ENCODE measurements around the gene PCGF3.
"Not testable (repeated sequence)": the region's sequence is repeated elsewhere in the genome, so short reads cannot be mapped to it uniquely, and the experiment has no call there.

Gene PCGF3

GRCh38 chr4:706083-706633, 526 bp downstream of the PCGF3 start:
- DNase-seq, result not testable (repeated sequence)

DNA sequence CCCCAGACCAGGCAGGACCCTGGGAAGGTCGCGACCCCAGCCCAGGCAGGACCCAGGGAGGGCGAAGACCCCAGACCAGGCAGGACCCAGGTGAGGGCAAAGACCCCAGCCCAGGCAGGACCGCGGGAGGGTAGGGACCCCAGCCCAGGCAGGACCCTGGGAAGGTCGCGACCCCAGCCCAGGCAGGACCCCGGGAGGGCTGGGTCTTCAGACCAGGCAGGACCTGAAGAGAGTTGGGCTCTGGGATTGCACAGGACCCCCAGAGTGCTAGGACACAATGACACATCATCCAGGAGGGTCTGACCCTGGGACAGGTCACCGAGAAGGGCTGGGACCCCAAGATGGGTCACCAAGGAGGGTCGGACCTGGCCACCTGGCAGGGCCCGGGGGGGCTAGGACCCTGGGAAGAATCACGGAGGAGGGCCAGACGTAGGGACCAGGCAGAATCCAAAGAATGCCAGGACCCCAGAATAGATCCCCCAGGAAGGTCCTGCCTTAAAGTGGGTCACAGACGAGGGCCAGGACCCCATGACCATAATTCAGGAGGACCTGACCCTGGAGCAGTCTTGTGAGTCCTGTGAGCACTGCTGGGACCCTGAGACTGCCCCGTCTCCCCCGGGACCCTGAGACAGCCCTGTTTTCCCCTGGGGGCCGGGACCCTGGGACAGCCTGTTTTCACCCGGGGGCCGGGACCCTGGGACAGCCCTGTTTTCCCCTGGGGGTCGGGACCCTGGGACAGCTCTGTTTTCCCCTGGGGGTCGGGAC, 1.4 kb downstream of the PCGF3 start:
- DNase-seq, result no peak

- DNase-seq, result no peak
These were observed 2.4 kb downstream of the PCGF3 start for GRCh38 chr4:707929-708630.

GRCh38 chr4:708631-708933, 3.0 kb downstream of the PCGF3 start:
- DNase-seq, result no peak

DNA sequence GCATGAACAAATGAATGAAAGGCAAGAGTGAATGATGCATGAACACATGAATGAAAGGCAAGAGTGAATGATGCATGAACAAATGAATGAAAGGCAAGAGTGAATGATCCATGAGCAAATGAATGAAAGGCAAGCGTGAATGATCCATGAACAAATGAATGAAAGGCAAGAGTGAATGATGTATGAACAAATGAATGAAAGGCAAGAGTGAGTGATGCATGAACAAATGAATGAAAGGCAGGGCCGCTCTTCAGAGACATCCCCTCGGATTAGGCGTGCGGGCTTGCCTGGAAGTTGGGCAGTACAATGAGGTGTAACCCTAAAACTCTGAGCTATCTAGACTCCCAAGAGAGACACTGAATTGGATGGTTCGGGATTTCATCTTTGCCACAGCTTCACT, 3.7 kb downstream of the PCGF3 start:
- no peak for DNase-seq

- no peak for DNase-seq
These were observed 4.5 kb downstream of the PCGF3 start for GRCh38 chr4:710116-710515.

DNA sequence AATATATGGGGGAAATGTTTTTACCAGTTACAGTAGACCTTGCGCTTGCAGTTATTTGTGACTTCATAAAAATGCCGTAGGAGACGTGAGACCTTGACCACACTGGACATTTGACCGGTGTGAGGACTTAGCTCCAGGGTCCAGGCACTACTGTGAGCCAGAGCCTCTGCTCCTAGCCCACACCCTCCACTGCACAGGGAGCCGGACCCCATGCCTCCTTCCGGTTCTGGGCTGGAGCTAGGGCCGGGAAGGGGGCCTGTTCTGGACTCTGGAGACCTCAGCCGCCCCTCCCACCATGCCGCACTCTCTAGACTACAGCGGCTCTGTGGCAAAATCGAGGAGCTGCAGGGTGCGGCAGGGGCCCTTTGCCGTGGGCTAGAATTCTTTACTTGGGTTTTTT, 5.3 kb downstream of the PCGF3 start:
- DNase-seq, result no peak

GRCh38 chr4:712093-712492, 6.5 kb downstream of the PCGF3 start:
- DNase-seq, result no peak

DNA sequence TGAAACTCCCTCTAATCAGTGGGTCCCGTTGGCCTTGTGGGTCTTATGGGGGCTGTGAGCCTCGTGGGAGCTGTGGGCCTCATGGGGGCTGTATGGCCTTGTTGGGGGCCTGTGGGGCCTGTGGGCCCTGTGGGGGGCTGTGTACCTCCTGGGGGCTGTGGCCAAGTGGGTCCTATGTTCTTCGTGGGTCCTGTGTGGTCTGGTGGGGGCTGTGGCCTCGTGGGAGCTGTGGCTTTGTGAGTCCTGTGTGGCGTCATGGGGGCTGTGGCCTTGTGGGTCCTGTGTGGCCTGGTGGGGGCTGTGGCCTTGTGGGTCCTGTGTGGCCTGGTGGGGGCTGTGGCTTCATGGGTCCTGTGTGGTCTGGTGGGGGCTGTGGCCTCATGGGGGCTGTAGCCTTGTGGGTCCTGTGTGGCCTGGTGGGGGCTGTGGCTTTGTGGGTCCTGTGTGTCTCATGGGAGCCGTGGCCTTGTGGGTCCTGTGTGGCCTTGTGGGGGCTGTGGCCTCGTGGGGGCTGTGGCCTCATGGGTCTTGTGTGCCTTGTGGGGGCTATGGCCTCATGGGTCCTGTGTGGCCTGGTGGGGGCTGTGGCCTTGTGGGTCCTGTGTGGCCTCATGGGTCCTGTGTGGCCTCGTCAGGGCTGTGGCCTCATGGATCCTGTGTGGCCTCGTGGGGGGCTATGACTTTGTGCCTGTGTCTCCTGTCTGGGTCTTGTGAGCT, 7.4 kb downstream of the PCGF3 start:
- no peak for DNase-seq

DNA sequence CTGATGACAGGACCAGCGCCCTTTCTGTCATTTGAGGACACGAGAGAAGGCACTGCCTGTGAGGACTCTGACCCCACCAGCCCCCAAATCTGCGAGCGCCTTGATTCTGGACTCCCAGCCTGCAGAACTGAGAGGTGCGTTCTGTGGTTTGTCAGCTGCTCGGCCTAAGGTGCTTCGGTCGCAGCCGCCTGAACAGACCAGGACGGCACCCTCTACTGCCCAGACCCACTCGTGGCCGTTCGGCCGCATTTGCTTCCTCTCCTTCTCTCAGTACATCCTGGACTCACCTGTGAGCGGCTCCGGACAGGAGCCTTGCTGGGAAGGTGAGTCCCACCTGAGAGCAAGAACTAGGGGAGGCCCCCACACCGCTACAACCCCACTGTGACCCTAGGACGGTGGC, 8.5 kb downstream of the PCGF3 start:
- DNase-seq, result no peak

DNA sequence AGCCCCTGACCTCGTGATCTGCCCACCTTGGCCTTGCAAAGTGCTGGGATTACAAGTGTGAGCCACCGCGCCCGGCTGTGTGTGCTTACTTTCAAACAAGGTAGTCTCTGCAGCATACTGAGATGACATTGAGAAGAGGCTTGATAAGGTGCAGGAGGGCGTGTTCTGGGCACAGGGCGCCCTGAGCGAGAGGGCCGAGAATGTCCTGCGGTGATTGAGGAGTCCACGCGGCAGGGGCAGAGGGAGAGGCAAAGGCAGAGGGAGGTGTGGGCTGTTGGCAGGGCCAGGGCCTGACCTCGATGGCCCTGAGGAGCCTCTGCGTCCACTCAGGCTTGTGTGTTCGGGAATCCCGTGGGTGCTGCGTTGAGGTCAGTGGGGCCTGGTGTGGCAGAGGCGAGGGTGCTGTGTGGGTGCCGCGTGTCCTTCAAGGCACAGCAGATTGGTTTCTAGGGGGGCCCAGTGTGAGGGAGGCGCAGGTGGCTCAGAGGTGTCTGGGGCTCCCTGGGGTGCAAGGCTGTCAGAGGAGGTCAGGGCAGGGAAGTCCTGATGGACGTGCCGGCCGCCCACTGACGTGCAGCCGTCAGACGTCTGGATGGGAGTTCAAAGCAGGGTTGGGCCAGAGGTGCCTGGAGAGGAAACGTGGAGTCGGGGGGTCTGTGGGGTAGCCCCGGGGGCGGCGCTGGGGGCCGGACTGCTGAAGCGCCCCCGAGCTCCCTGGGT, 12.1 kb downstream of the PCGF3 start:
- no peak for DNase-seq

GRCh38 chr4:718460-718859, 12.8 kb downstream of the PCGF3 start:
- no peak for DNase-seq

GRCh38 chr4:720111-720860, 14.7 kb downstream of the PCGF3 start:
- no peak for DNase-seq

GRCh38 chr4:721261-722168, 15.9 kb downstream of the PCGF3 start:
- DNase-seq, result no peak

DNA sequence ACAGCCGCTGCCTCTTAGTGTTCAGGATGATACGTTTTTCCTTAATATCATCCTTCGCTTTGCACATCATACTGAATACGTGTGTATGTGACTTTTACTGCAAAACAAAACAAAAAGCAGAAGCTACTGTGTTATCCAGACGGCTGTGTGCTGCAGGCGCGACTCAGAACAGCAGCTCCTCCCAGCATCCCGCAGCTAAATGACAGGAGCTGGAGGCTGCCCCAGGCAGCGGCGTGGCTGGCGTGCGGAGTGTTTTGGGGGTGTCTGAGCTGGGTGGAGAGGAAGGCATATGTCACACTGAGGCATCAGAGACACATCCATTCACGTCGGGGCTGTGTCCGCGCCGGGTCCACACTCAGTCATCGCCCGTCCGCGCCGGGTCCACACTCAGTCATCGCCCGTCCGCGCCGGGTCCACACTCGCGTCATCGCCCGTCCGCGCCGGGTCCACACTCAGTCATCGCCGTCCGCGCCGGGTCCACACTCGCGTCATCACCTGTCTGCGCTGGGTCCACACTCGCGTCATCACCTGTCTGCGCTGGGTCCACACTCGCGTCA, 16.6 kb downstream of the PCGF3 start:
- DNase-seq, result no peak

DNA sequence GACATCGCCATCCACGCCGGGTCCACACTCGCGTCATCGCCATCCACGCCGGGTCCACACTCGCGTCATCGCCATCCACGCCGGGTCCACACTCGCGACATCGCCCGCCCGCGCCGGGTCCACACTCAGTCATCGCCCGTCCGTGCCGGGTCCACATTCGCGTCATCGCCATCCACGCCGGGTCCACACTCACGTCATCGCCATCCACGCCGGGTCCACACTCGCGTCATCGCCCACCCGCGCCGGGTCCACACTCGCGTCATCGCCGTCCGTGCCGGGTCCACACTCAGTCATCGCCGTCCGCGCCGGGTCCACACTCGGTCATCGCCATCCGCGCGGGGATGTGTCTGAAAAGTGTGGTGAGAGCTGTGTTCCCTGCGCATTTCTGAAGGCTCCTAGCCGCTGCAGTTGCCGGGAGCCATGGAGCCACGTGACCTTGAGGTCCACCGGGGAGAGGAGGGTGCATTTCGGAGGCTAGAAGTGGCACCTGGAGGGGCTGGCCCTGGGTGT, 17.3 kb downstream of the PCGF3 start:
- no peak for DNase-seq

GRCh38 chr4:723751-724530, 18.3 kb downstream of the PCGF3 start:
- no peak for DNase-seq

- no peak for DNase-seq
These were observed 20.0 kb downstream of the PCGF3 start for GRCh38 chr4:725391-726234.

DNA sequence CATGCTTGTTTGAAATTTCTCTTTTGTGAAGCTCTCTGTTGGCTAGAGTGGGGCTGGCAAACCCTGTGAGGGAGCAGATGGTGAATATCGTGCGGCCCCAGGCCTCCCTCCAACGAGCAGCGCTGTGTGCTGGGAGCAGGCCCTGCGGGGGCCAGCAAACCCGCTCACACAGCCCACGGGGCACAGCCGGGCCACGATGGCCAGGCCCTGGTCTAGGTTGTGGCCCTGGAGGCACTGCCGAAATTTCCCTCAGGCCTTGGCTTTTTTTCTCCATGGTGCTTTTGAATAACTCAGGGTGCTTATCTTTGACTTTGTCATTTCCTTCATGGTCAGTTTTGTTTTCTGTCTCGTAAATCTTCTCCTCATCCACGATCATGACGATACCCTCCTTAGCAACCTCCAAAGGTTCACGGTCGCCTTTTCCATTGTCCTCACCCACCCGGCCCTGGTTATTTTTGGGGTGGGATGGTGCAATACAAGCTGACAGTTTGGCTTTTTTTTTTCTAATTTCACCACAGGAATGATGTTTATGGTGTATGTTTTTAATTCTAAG, 20.7 kb downstream of the PCGF3 start:
- no peak for DNase-seq

All from NCI-H1048 (cell line).